ENCODE measurements around the gene ZNF385C.
A peak's percentile ranks its signal among the peaks of the same experiment; 100 is the strongest.
"Not testable (repeated sequence)": the region's sequence is repeated elsewhere in the genome, so short reads cannot be mapped to it uniquely, and the experiment has no call there.

ZNF385C gene

DNA sequence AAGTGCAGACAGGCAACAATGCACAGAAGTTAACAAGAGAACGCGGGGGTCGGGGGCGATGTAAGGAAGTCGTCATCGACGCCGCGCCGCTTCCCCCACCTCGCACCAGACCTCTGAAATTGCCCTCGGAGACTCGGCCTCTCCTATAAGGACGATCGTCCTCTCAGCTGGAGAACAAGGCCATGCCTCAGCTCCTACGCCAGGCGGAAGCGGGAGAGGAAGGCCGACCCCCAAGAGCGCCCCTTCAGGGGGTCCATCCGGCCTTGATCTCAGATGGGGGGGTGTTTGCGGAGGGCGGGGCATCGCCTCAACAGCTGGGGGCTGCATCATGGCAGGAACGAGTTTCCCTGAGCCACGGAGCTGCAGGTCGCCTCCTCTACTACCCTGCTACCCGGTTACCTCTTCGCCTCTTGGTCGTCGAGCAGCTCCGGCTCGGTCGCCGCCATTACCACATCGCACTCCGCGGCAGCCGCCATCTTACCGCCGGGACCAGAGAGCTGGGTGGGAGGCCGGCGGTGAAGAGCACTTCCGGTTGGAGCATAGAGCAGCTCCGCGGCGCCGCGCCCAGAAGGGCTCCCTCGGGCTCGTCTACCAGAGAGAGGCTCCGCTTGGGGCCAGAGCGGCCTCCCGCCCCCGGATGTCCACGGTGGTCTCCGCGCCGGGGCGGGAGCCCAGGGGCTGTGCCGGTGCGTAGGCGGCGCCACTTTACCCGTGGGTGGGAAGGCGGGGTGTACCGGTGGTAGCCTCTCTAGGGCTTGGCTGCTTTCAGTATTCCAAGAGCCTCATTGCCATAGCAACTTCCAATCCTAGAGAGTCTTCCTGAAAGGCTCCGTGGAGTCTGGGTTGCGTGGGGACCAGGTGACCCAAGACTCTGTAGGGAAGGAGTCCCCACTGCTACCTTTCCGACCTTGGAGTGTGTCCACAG lies 81.1 kb downstream of the ZNF385C start, which contains the start of gene DNAJC7:
Gene DNAJC7, minus strand, starts transcription at position 499 of the 925 bp plus-strand sequence. Its CDS starts 23 bp downstream, at position 476.
- peak; percentile 83 to 87 for DNase-seq

DNA sequence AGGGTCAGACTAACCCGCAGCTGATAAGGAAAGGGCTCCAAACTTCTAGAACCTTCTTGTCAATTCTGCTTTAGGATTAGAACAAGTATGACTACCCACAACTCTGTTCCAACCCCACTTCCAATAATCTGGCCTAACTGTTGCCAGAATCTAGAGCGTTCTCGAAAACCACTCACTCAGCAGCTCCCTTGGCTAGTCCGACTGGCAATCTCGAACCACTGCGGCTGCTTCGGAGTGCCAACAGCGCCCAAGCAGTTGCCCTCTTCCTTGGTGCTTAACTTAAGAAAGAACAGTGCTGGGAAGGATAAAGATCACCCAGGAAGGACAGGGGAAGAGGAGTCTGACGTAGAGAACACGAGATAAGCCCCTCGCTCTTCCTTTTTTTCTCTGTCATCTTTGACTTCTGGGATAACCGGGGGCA lies 81.9 kb downstream of the ZNF385C start:
- no peak for DNase-seq

DNA sequence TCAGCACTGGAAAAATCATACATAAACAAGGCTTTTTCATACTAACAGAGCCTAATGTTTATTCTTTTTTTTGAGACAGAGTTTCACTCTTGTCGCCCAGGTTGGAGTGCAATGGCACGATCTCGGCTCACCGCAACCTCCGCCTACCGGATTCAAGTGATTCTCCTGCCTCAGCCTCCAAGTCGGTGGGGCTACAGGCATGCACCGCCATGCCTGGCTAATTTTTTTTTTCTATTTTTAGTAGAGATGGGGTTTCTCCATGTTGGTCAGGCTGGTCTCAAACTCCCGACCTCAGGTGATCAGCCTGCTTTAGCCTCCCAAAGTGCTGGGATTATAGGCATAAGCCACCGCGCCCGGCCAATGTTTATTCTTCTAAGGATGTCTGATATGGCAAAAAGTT lies 84.5 kb downstream of the ZNF385C start:
- DNase-seq = not testable (repeated sequence)

DNA sequence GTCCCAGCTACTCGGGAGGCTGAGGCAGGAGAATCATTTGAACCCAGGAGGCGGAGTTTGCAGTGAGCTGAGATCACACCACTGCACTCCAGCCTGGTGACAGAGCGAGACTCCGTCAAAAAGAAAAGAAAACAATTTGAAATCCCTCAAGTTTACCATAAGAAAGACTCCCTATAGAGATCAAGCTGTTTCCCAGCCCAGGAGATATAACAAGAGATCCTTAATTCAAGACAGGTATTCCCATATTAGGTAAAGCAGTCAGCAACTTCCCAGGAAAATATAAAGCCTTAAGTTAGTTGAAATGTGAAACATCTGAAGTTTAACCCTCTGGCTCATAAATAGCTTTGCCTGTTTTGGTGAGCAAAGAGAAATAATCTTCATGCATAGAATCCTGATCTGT lies 85.9 kb downstream of the ZNF385C start:
- not testable (repeated sequence) for DNase-seq

DNA sequence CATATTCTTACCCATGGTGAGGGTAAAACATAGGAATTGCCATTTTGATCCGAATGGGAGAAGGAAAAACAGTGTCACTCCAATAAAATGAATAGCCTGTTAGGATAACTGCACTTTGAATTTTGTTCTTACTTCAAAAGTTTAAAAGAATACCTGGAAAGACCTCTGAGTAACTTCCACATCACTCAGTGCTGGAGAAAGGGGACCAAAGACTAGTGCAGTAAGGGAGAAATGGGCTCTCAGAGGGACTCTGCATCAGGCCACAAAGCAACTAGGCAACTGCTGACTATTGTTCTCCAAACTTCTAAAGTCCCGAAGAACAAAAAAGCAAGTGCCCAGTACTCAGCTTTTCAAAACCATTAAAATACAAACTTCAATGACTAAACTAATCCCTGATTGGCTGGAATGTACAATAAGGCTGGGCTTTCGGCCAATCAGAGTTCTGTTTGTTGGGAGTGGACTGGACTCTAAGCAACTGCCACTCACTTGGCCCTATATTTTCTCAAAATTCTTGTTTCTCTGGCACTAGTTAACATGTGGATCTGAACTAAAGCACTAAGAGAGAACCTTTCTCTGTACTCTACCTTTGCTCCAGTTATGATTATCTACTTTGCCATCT lies 87.3 kb downstream of the ZNF385C start:
- no peak for DNase-seq

DNA sequence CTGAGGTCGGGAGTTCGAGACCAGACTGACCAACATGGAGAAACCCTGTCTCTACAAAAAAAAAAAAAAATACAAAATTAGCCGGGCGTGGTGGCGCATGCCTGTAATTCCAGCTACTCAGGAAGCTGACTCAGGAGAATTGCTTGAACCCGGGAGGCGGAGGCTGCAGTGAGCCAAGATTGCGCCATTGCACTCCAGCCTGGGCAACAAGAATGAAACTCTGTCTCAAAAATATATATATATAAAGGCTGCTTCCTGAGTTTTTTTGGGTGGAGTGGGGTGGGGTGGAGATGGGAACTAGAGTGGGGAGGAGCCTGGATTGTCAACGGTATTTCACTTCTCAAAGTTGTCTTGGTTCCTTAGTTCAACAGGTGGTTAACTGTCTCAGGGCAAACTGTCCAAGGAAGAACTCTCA lies 88.0 kb downstream of the ZNF385C start:
- DNase-seq = not testable (repeated sequence)

DNA sequence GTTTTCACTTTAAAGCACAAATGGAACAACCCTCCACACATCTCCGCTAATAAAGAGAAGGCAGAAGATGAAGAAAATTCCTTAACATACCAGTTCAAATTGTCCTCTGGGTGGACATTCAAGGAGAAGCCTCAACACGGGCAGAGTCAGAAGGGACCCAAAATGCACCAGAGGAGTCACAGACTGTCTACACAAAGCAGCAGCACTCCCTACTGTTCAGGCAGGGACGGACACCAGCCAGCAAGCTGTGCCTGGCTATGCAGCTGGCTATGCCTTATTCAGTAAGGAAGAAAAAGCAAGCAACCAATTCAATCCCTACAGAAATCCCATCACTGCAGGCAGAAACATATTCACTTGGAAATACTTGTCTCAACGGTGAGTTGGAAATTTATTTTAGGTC lies 89.1 kb downstream of the ZNF385C start:
- DNase-seq = no peak

DNA sequence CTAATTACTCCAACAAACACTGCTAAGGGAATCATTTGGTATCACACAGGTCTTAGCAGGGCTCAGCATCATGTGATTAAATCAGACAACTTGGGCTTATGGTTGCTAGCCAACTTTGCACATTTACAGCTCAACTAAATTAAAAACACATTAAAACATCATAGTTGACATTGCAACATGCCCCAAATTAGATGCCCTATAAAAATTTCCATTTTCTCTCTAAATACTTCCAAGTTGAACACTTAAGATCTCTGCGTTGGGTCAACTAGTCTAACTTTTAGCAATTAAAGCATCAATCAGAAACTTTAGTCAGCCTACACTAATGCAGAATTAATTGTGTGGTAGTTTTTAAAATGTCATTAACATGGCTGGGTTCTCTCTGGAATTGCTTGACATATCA lies 93.1 kb downstream of the ZNF385C start:
- DNase-seq = no peak

DNA sequence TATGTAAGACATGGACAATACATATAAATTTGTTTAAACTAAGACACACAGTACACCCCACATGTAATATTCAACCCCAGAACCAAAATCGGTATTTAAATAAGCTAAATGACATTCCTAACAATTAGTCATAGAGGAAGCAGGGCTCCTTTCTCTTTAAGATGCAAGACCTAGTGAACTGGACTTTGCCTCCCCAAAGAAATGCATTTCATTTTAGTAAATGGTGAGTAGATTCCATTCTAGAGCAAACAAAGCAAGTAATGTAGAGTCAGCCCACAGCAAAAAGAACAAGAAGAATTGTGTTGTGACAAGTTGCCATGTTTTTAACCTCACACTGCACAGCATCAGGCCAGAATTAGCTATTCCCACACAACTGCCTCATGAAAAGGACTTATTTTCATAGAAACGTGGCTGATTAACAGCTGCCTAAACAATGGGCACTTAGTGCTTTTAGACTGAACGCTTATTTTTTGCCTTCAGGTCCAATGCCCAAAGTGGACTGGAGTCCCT lies 95.4 kb downstream of the ZNF385C start:
- no peak for DNase-seq

DNA sequence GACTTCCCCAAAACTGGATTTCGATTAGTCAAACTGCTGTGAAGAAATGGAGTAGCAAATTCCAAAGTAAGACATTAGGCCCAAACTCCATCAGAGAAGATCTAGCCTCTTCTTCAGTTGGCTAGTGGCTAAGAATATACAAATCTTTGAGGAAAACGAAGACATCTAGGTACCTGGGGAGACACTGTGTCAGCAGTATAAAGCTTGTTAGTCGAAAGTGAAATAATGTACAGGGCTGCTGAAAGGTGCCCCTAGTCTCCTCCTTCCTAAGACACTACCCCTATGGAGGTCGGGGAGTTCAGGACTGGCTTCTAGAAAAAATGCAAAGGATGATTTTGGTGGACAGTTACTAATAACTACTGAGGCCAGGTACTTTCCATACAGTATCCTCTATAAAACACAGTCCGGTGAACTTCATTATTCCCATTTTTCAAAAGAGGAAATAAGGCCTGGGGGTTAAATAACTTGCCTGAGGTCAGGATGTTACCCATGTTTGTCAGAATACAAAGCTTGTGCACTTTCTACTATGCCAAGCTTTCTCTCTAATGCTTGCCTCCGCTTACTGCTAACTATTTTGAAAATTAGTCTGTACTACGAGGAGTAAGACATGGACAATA lies 96.0 kb downstream of the ZNF385C start:
- DNase-seq = no peak

DNA sequence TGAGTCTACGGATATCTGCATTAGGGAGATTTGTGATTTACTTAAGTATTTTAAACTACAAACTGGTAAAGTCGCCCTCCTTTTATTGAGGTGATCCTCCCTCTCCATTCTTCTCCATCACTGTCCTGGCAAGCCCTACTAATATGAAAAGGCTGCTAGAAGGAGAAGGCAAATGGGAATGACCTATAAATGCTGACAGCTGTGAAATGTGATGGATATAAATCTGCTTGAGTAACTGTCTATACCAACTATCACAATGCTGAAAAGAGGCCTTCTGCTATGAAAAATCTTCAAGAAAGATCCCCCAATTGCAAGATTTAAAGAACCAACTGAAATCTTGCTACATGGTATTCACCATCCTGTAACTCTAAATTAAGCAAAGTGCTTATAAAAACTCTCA lies 96.5 kb downstream of the ZNF385C start:
- no peak for DNase-seq

DNA sequence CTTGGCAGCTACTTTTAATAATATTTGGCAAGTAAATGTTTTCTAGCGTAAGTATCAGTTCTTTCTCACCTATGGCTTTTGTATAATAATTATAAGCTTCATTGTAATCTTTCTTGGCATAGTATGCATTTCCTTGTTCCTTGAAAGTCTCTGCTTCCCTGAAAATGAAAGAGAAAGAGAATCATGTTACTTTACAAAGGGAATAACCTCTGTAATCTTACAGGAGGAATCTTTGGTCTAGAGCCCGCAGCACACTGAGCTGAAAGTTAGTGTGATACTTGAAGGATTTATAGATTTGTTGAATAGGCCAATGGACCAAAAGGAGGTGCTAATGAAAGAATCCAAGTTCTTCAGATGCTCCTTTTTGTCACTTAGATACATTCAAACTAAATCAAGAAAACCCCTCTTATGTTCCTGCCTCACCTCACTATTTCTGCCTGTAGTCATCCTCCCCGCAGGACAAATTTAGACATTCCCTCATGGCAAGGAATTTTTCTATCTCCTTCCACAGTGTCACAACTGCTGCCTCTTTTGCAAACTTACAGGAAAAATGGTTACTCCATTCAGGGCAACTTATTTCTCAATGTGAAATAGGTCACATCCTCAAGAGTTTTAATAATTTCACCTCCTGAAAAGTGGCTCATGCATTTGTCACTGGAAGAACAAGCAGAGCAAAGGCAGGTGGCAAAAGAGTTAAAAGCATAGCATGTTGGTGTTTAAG lies 97.7 kb downstream of the ZNF385C start:
- no peak for DNase-seq

DNA sequence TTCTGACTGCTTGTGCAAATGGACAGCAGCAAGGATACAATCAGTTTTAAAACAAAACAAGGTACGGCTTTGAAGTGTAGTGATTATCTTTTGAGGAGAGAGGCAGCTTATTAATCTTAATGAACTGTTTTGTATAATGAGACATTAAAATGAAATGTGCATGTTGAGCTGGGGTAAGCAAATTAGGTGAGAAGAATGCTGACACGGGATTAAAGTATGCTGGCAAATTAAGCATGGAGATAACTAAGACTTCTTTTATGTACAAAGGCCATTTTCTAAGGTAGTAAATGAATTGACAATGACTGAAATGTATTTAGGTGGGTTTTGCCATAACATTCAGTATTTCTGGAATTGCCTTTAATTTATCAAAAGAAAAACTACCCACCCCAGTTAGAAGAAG lies 99.8 kb downstream of the ZNF385C start:
- DNase-seq = no peak

DNA sequence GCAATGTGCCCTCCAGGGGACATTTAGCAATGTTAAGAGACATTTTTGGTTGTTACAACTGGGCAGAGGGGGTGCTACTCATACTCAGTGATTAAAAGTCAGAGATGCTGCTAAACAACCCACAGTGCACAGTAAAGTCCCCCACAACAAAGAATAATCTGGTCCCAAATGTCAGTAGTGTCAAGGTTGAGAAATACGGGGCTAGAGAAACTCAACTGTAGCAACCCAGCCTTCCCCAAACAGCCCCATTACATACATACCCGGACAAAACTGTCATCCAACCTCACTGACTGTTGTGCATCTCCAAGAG lies 101.5 kb downstream of the ZNF385C start:
- no peak for DNase-seq

DNA sequence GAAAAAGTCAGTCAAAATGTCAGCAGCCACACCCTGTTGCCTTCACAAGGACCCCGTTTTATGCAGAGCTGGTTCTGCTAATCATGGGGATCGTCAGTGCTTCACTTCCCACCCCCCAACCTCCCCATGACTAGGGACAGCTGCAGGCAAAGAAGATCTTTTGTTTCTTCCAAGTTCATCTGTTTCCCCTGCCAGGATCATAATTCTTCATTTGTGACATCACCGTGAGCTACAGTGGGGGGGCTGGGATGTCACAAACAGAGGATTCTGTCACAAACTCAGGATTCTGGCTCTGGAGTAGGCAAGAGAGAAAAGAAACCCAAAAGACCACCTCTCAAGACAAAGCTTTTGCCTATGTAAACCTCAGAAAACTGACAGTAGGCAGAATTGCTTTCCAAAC lies 105.7 kb downstream of the ZNF385C start:
- no peak for DNase-seq

DNA sequence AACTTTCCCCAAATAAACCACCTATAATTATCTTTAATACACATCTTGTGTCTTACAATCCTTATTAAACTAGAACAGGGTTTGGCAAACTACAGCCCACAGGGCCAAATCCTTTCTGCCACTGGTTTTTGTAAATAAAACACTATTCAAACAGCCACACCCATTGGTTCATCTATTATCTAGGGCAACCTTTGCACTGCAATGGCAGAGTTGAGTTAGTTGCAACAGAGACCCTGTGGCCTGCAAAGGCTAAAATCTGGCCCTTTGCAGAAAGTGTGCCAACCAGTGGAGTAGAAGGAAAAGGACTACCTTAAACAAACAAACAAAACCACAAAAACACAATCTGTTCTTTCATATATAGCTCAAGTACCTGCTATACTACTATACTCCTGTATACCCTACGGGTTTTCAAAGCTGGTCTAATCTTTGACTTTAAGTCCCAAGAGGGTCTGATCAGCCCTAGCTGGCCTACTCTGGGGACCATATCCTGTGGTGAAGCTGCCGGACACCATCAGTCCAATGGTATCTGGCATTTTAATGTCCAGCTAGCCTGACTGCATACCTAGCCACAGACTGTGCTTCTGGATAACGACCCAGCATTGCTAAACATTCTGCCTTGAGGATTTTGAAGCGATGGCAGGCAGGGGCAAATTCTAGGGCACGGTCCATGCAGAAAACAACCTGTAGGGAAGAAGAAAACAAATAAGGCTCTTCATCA lies 108.4 kb downstream of the ZNF385C start:
- DNase-seq = no peak

DNA sequence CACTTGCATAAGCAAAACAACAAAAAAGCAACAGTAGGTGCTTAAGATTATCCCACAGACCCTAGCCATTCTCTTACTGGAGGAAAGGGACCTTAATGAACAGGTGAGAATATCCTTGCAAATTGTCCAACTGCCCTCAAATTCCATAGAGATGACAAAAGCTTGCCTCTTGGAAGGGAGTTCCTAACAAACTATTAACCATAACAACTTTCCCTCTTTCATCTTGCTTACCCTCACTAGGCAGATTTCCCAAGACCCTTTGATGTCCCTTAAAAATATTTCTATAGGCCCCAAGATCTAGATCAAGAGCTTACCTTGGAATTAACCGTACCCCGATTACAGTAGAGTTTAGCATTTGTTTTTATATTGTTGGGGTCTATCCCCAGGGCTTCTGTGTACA lies 109.9 kb downstream of the ZNF385C start:
- DNase-seq = no peak

DNA sequence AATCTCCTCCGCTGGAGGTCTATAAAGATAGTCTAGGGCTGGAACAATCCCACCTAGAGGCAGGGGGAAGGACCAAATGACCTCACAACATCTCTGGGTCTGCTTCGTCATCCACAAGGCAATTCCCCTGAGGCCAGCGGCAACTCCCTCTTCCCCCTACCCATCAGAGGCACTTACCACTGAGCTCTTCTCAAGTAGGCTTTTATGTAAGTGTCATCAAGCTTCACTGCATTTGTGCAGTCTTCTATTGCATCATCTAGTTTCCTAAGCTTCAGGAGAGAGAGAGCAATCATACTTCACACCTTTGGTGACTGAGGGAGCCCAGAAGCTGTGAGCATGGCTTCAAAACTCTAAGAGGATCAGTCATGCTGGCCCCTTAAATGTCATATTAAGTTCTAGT lies 110.6 kb downstream of the ZNF385C start:
- DNase-seq = no peak

DNA sequence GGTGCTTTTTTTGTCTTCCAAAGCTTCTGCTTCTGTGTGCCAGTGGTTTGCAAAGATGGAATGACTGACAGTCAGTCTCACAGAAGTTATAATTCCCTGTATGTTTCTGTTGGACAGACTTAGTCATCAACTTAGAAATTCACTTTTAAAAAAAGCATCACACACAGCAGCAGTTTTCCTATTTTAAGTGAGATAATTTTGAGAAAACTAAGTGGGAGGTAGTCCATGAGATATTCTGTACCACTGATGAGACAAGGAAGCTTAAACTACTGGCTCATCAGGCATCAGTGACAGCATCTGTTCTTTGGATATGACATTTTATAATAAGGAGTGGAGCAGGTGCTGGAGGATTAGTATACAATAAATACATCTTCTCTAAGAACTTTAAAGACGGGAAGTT lies 111.6 kb downstream of the ZNF385C start:
- no peak for DNase-seq

DNA sequence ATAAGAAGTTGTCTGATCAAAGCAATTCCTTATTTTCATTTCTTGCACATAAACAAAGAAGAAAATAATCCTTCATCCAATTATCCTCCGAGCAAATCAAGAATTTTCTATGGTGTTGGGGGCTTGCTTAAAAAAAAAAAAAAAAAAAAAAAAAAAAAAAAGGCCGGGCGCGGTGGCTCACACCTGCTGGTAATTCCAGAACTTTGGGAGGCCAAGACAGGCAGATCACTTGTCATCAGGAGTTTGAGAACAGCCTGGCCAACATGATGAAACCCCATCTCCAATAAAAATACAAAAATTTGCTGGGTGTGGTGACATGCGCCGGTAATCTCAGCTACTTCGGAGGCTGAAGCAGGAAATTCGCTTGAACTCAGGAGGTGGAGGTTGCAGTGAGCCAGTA lies 112.4 kb downstream of the ZNF385C start:
- no peak for DNase-seq

DNA sequence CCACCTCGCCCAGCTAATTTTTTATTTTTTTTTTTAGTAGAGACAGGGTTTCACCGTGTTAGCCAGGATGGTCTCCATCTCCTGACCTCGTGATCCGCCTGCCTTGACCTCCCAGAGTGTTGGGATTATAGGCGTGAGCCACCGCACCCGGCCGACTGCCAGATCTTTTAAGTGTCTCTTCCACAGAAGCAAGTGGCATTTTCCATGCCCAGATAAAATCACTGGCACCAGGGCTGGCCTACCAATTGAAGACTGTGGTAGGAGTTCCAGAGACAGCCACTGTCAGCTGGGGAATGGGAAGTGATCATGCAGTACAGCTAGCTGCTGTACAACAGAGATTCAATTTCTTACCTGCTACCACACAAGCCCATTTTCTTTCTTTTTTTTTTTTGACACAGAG lies 113.8 kb downstream of the ZNF385C start:
- no peak for DNase-seq

DNA sequence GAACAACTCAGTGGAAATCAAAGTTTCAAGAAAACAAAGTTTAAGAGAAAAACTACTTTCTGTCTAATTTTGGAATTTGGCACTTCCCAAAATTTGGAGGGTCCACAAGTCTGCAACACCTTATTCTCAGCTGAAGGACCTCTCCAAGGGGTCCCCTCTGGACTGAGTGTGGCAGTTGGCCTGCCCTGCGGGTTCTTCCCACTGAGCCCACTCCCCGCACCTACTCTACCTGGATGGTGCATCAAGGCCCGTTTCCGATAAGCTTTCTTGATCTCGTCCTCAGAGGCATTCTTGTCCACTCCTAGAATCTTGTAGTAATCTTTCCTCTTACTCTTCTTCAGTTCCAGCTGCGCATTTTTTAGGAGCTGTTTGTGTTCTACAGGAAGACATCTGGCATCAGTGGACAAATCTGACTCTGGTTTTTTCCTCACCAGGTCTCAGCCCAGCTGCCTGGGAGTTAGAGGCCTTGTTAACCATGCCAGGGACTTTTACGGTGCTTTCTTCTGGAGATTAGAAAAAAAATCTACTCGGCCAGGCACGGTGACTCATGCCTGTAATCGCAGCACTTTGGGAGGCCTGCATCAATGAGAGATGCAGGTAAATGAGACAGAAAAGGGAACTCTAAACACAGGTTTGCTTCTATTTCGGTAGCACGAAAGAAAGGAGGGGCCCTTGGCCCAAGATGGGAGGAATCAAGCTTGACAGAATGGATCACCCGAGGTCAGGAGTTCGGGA lies 116.1 kb downstream of the ZNF385C start:
- no peak for DNase-seq

All from activated CD4-positive, alpha-beta T cell treated with anti-CD3 and anti-CD28 coated beads, Interleukin-2, amount 50 U/mL, for 4 hours (primary cell).